ENCODE data around the gene GSTT4.
"Not testable (repeated sequence)": the region's sequence is repeated elsewhere in the genome, so short reads cannot be mapped to it uniquely, and the experiment has no call there.

The GSTT4 gene

GRCh38 chr22:23986538-23987178, 18.6 kb downstream of the GSTT4 start:
- not testable (repeated sequence) for DNase-seq

DNA sequence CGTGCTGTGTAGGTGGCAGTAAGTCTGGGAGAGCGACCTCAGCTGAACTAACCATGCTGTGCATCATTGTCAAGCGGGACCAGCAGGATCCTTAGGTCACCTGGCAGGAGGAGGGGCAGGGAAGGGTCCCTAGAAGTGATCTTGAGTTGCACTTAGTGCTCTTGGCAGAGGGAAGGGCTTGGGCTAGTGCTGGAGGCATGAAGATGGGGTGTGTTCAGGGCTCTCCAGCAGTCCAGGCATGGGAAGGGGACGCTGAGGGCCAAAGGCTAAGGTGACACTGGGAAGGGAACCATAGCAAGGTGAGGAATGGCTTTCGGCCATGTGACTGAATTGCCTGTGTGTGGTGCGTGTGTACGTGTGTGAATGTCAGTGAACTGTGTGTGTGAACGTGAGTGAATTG, 19.2 kb downstream of the GSTT4 start:
- not testable (repeated sequence) for DNase-seq

DNA sequence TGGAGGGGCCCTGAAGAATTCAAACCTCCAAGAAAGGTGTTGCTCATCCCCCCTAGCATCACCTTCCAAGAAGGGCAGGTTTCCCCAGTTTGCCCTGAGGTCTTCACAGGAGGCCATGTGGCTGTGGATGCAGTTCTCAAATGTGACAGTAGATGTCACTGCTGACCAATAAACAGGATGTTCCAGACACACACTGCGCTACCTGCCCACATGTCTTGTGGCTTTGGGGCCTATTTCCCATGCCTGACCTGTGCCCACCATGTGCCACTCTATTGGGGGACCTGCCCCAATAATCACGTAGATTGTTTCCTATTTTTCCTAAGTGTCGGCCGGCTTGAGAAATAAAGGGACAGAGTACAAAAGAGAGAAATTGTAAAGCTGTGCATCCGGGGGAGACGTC, 20.8 kb downstream of the GSTT4 start:
- peak in 3 of 14 donors; percentile 8 to 29 (median 18) for DNase-seq

DNA sequence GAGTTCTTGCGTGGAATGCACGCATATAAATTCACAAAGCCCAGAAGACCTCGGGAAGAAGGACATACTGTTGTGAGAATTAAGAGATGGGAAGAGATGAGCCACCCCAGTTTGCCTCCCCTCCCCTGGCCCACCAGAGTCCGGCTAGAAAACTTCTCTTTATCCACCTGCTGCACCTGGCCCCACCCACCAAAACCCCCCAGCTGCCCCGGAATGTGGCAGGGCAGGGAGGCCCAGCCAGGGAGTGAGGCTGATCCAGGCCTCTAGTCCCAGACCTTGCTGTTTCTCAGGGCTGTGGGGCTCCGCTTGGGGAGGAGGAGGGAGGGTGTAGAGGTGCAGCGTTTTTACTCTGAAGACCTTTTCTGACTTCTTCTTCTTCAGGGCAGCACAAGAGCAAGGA, 24.7 kb downstream of the GSTT4 start:
- not testable (repeated sequence) for DNase-seq

GRCh38 chr22:23979557-23980240, 25.6 kb downstream of the GSTT4 start, which contains the start of gene GSTT2:
TSS of gene GSTT2 (plus strand) at chr22:23980134.
- not testable (repeated sequence) for DNase-seq

DNA sequence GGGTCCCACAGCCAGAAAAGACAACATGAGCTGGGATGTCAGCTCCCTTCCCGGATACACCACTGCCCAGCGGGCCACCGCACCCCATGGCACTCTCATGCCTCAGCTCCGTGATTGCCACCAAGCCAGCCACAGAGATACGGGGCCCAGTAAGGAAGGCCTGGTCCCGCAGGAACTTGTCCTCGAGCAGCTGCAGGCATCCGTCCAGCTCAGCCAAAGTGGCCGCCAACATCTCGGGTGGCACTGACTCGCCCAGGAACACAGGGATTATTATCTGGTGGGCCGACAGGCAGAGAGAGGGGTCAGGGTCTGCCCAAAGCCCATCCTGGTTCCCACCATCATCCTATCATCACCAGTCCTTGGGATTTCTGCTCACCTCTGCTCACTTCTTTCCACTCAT, 27.9 kb downstream of the GSTT4 start:
- DNase-seq = not testable (repeated sequence)

- not testable (repeated sequence) for DNase-seq
These were observed 30.4 kb downstream of the GSTT4 start for GRCh38 chr22:23974836-23975352.

GRCh38 chr22:23974345-23974744, 30.9 kb downstream of the GSTT4 start, which contains the start of gene DDT:
TSS of gene DDT (minus strand) at chr22:23974441. CDS start at chr22:23974414, 27 bp downstream.
- DNase-seq = not testable (repeated sequence)

GRCh38 chr22:23971927-23972326, 33.3 kb downstream of the GSTT4 start:
- DNase-seq = not testable (repeated sequence)

DNA sequence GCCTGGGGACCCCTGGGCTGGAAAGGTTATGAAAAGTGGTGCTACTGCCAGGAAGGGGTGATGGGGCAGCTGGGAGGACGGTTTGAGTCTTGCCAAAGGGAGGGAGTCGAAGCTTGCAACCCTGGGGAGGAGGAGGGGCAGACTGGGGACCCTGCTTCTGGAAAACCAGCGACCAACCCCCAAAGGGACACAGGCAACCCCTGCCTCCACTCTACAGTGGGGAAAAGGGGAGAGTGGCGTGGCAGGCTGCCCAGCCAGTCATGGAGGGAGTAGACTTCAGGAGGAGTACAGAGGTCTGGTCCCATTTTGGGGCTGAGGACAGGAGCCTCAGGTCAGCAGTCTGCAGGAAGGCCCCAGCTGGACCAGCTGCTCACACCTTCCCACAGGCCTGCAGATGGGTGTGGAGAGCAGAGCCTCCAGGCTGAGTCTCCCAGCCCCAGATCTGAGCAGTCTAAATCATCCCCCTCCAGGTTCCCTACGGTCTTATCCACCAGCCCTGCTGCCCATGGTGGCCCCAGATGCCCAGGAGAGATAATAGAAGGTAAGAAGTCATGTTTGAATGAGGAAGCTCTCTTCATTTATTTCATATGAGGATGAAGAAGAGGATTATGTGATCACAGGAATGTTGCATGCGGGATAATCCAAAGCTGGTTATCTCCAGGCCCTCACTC, 34.3 kb downstream of the GSTT4 start:
- DNase-seq = no peak

- no peak for DNase-seq
These were observed 35.0 kb downstream of the GSTT4 start for GRCh38 chr22:23970201-23970641.

GRCh38 chr22:23969071-23969470, 36.2 kb downstream of the GSTT4 start:
- DNase-seq = no peak

DNA sequence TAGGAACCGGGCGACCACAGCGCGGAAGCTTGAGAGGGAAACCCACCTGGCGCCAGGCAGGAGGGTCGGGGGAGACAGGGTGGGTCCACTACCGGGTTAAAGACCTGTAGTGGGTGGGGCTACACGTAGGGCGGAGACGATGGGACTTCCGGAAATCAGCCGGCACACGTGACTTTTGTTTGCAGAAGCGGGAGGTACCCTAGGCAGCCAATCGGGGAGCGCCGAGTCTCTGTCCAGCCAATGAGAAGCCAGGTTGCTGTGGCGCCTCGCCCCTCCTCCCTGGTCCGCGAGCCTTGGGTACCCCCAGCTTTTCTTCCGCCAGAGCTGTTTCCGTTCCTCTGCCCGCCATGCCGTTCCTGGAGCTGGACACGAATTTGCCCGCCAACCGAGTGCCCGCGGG, 38.7 kb downstream of the GSTT4 start, which contains the start of gene DDTL:
DDTL (plus strand) TSS at position 321 of the 400 bp plus-strand sequence; CDS start at position 348, 27 bp downstream.
- not testable (repeated sequence) for DNase-seq

- DNase-seq = not testable (repeated sequence)
These were observed 39.2 kb downstream of the GSTT4 start for GRCh38 chr22:23966094-23966493.

DNA sequence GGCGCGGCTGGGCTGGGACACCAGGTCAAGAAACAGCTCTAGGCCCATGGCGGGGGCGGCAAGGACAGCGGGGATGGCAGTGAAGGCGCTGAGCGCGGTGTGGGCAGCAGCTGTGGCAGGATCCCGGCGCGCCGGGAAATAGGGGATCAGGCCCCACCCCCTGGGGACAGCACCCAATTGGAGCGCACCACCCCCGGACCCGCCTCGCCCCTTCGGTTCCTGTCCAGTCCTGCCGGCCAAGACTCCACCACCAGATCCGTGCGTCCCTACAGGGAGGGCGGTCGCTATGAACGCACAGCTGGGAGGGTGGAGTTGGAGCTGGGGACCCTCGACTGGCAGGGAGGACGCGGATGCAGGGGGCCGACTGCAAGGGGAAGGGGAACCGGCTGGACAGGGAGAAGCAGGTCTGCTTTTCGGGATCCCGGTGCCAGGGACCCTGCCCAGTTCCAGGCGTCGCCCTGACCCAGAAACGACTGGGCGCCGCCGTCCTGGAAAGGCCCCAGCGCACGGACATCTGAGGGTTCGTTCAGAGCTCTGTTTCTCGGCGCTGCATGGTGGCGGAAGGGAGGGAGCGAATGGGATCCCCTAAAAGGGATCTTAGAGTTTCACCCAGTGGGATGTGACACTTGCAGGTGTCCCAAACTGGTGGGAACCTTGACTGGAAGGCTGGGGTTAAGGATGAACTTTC, 44.0 kb downstream of the GSTT4 start, which contains the start of gene GSTT2B:
GSTT2B (minus strand) TSS at position 112 of the 688 bp plus-strand sequence; CDS start at position 48, 64 bp downstream.
- DNase-seq = not testable (repeated sequence)

GRCh38 chr22:23956301-23956900, 48.9 kb downstream of the GSTT4 start:
- DNase-seq = peak in 13 of 14 donors; percentile 14 to 75 (median 62)

DNA sequence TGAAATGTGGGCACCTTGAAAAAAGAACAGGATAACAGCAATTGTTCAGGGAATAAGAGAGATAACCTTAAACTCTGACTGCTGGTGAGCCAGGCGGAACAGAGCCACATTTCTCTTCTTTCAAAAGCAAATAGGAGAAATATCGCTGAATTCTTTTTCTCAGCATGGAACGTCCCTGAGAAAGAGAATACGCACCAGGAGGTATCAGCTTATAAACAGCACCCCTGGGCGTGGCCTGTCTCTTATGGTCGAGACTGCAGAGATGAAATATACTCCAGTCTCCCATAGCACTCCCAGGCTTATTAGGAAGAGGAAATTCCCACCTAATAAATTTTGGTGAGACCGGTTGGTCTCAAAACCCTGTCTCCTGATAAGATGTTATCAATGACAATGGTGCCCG, 49.4 kb downstream of the GSTT4 start:
- DNase-seq = not testable (repeated sequence)

DNA sequence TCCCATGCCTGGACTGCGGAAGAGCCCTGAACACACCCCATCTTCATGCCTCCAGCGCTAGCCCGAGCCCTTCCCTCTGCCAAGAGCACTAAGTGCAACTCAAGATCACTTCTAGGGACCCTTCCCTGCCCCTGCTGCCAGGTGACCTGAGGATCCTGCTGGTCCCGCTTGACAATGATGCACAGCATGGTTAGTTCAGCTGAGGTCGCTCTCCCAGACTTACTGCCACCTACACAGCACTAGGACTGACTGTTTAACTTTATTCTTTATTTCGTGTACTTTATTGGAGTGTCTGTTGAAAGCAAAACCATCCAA, 50.3 kb downstream of the GSTT4 start:
- DNase-seq = not testable (repeated sequence)

- DNase-seq = not testable (repeated sequence)
These were observed 50.9 kb downstream of the GSTT4 start for GRCh38 chr22:23954193-23954990.

DNA sequence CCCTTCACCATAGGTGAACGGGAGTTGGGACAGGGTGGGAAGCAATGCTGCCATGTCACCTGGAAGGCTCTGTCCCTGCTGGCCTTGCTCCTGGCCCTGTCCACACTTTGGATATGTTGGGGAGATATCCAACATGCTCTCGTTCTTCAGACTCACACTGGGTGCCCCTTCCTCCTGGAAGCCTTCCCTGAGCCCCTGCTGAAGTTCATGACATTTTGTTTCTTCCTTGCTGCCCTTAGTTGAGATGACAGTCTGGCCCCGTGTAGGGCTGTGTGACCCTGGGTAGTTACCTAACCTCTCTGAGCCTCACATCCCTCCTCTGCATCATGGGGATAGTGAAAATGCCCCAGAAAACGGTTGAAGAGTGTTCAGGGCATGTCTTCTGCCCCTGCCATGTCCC, 51.8 kb downstream of the GSTT4 start:
- DNase-seq = not testable (repeated sequence)
